Neural cell (in vitro differentiated cells): ENCODE measurements around the gene CPPED1. TPM values are rescaled to one million over a fixed set of nuclear protein-coding genes. Genes with fewer than 3 reads are reported as not detected.

Experiments
- H2AFZ ChIP-seq: fragments of 200-600, 300-800 bp; sonication (generic), shearing (Covaris generic); 2 replicates; pipeline ENCODE4 v1.6.0; 2014; ENCODE audit warnings: low read depth, mild to moderate bottlenecking, antibody characterized with exemption, low read length, moderate library complexity
- H3F3A ChIP-seq: fragments of 200-600 bp; shearing (Covaris generic); 2 replicates; pipeline ENCODE4 v1.6.1; 2016; ENCODE audit warnings: mild to moderate bottlenecking, moderate library complexity, mixed read lengths, antibody characterized with exemption, low read length; ENCODE audit not compliant: insufficient read depth, poor library complexity, severe bottlenecking
- H3K27ac ChIP-seq: fragments of 200-600, 300-800 bp; sonication (generic), shearing (Covaris generic); 2 replicates; pipeline ENCODE4 v1.5.1; 2014; ENCODE audit warnings: mild to moderate bottlenecking, low read length, moderate library complexity
- H3K27me3 ChIP-seq: fragments of 300-800, 200-600 bp; sonication (generic), shearing (Covaris generic); 2 replicates; pipeline ENCODE4 v1.6.0; 2014; ENCODE audit warnings: mild to moderate bottlenecking, low read depth, low read length, moderate library complexity; ENCODE audit not compliant: insufficient read depth
- H3K36me3 ChIP-seq: fragments of 300-800, 200-600 bp; sonication (generic), shearing (Covaris generic); 2 replicates; pipeline ENCODE4 v1.5.1; 2014; ENCODE audit warnings: mild to moderate bottlenecking, antibody characterized with exemption, low read length, moderate library complexity; ENCODE audit not compliant: insufficient read depth
- H3K4me2 ChIP-seq: fragments of 300-800, 200-600 bp; sonication (generic), shearing (Covaris generic); 2 replicates; pipeline ENCODE4 v1.6.0; 2014; ENCODE audit warnings: mild to moderate bottlenecking, low read length
- H3K4me3 ChIP-seq: fragments of 300-800, 200-600 bp; sonication (generic), shearing (Covaris generic); 2 replicates; pipeline ENCODE4 v1.5.1; 2014; ENCODE audit warnings: mild to moderate bottlenecking, low read length, moderate library complexity
- H3K79me2 ChIP-seq: fragments of 200-600 bp; shearing (Covaris generic); replicated peaks from 2 replicates; pipeline ENCODE4 v1.6.0; 2014; ENCODE audit warnings: mild to moderate bottlenecking, low read length, moderate library complexity; ENCODE audit not compliant: insufficient read depth
- H3K9ac ChIP-seq: fragments of 300-800, 200-600 bp; sonication (generic), shearing (Covaris generic); 2 replicates; pipeline ENCODE4 v1.6.1; 2016; ENCODE audit warnings: mild to moderate bottlenecking, low read length, mixed read lengths
- H3K9me2 ChIP-seq: fragments of 200-600 bp; shearing (Covaris generic); 2 replicates; pipeline ENCODE4 v1.6.1; 2016; ENCODE audit warnings: mild to moderate bottlenecking, low read length, mixed read lengths; ENCODE audit not compliant: insufficient read depth
- H3K9me3 ChIP-seq: fragments of 200-600, 300-800 bp; sonication (generic), shearing (Covaris generic); 2 replicates; pipeline ENCODE4 v1.6.1; 2016; ENCODE audit warnings: mild to moderate bottlenecking, mixed run types, low read length, moderate library complexity, mixed read lengths
- H4K20me1 ChIP-seq: fragments of 200-600 bp; shearing (Covaris generic); 2 replicates; pipeline ENCODE4 v1.6.1; 2016; ENCODE audit warnings: mild to moderate bottlenecking, mixed run types; ENCODE audit not compliant: insufficient read depth
- CTCF ChIP-seq: fragments of 450-650 bp; IDR thresholded peaks from 2 replicates; pipeline ENCODE4 v1.5.1; 2014; ENCODE audit warnings: antibody characterized with exemption, mild to moderate bottlenecking, moderate library complexity; ENCODE audit not compliant: poor library complexity, severe bottlenecking
- EP300 ChIP-seq: fragments of 450-650 bp; conservative IDR thresholded peaks from 2 replicates; pipeline ENCODE4 v1.6.1; 2014; ENCODE audit warnings: antibody characterized with exemption, mild to moderate bottlenecking, moderate library complexity; ENCODE audit not compliant: poor library complexity, severe bottlenecking
- EZH2 ChIP-seq: fragments of 200-600, 300-800 bp; shearing (Covaris generic), sonication (generic); IDR thresholded peaks from 2 replicates; pipeline ENCODE4 v1.6.1; 2014; ENCODE audit warnings: antibody characterized with exemption, low read length, borderline replicate concordance, mild to moderate bottlenecking; ENCODE audit not compliant: insufficient read depth, poor library complexity, severe bottlenecking
- MXI1 ChIP-seq: fragments of 450-650 bp; conservative IDR thresholded peaks from 2 replicates; pipeline ENCODE4 v1.6.1; 2014; ENCODE audit warnings: antibody characterized with exemption, mild to moderate bottlenecking; ENCODE audit not compliant: poor library complexity, severe bottlenecking
- POLR2AphosphoS5 ChIP-seq: IDR thresholded peaks from 2 replicates; pipeline ENCODE4 v1.6.1; 2012
- RAD21 ChIP-seq: fragments of 450-650 bp; conservative IDR thresholded peaks from 2 replicates; pipeline ENCODE4 v1.6.1; 2014; ENCODE audit warnings: antibody characterized with exemption, mild to moderate bottlenecking, moderate library complexity
- SMC3 ChIP-seq: fragments of 450-650 bp; conservative IDR thresholded peaks from 2 replicates; pipeline ENCODE4 v1.6.1; 2014; ENCODE audit warnings: antibody characterized with exemption, mild to moderate bottlenecking, moderate library complexity; ENCODE audit not compliant: poor library complexity
- TAF1 ChIP-seq: IDR thresholded peaks from 2 replicates; pipeline ENCODE4 v1.6.1; 2012; ENCODE audit warnings: low read depth
- polyA plus RNA-seq: library from polyadenylated mRNA; depleted of rRNA; stranded (reverse); fragments of >200 nt; gene quantifications from 2 replicates; pipeline ENCODE4 v1.2.3, GENCODE V29; 2014
- TF ChIP-seq, protein P1 (sequence below): IDR thresholded peaks from 2 replicates; pipeline ENCODE4 v1.6.1; 2012; ENCODE audit warnings: borderline replicate concordance

CPPED1 gene
- polyA plus RNA-seq, 1 donor from 2014 or later = 2.5 TPM

DNA sequence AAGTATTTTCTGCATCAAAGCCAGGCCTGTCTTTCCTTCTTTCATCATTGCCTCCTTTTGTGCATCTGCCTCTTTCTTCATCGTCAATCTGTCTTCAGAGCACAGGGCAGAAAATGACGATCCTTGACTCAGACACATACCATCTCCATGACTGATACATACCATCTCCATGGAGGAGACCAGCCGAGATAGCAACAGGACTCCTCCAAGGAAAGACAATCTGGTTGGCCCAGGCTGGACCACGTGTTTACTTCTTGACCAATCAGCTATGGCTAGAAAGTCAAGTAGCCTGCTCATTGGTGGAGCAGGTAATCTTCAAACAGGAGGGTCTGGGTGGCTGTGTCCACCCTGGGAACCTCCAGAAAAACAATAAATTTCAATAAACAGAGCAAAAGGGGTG, 164.6 kb downstream of the CPPED1 start:
- Histone ChIP-seq H3K9me3 (no peaks in the 10 kb centered on the region), H3K79me2 (no peaks in the 10 kb centered on the region), H3K4me2 (no peak overlapping the region), H3K36me3 (no peaks in the 10 kb centered on the region), H3K4me3 (no peak overlapping the region), H3K9ac (no peak overlapping the region), H3K27ac (no peak overlapping the region), H3K9me2 (no peaks in the 10 kb centered on the region), H3F3A (no peaks in the 10 kb centered on the region), H2AFZ (no peak overlapping the region), H3K27me3 (no peaks in the 10 kb centered on the region), H4K20me1 (no peaks in the 10 kb centered on the region)
- no peak for TF ChIP-seq POLR2AphosphoS5
- TF ChIP-seq RAD21 = no peak
- TF ChIP-seq, protein P1, sequence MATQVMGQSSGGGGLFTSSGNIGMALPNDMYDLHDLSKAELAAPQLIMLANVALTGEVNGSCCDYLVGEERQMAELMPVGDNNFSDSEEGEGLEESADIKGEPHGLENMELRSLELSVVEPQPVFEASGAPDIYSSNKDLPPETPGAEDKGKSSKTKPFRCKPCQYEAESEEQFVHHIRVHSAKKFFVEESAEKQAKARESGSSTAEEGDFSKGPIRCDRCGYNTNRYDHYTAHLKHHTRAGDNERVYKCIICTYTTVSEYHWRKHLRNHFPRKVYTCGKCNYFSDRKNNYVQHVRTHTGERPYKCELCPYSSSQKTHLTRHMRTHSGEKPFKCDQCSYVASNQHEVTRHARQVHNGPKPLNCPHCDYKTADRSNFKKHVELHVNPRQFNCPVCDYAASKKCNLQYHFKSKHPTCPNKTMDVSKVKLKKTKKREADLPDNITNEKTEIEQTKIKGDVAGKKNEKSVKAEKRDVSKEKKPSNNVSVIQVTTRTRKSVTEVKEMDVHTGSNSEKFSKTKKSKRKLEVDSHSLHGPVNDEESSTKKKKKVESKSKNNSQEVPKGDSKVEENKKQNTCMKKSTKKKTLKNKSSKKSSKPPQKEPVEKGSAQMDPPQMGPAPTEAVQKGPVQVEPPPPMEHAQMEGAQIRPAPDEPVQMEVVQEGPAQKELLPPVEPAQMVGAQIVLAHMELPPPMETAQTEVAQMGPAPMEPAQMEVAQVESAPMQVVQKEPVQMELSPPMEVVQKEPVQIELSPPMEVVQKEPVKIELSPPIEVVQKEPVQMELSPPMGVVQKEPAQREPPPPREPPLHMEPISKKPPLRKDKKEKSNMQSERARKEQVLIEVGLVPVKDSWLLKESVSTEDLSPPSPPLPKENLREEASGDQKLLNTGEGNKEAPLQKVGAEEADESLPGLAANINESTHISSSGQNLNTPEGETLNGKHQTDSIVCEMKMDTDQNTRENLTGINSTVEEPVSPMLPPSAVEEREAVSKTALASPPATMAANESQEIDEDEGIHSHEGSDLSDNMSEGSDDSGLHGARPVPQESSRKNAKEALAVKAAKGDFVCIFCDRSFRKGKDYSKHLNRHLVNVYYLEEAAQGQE = no peak
- no peak for TF ChIP-seq TAF1
- no peak for TF ChIP-seq CTCF
- no peak for TF ChIP-seq EP300
- no peak for TF ChIP-seq EZH2
- TF ChIP-seq SMC3 = no peak
- no peak for TF ChIP-seq MXI1

DNA sequence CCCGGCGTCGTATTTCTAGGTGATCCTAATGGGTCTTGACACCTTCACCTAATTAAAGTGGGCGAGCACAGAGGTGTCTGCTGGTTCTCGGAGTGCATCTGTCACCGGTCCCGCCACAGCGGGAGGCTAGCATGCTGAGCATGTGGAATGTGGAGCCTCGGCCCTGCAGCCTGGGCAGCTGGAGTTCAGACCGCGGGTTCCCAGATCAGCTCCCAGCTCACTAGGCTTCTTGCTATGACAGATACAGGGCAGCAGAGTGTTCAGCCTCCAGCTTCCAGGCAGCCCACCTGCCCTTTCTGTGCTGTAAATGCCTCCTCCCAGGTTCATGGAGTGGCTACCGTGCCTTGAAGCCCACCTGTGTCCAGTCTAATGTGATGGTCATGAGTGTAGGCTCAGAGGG, 166.7 kb downstream of the CPPED1 start:
- Histone ChIP-seq H4K20me1 (no peaks in the 10 kb centered on the region), H3K4me2 (no peak overlapping the region), H3K36me3 (no peaks in the 10 kb centered on the region), H3K4me3 (no peak overlapping the region), H3K27ac (no peak overlapping the region), H3K9ac (no peak overlapping the region), H3K27me3 (no peaks in the 10 kb centered on the region), H3K79me2 (no peaks in the 10 kb centered on the region), H3K9me2 (no peaks in the 10 kb centered on the region), H2AFZ (no peak overlapping the region), H3F3A (no peaks in the 10 kb centered on the region), H3K9me3 (no peaks in the 10 kb centered on the region)
- TF ChIP-seq RAD21 = no peak
- TF ChIP-seq, protein P1 = no peak
- TF ChIP-seq TAF1 = no peak
- TF ChIP-seq POLR2AphosphoS5 = no peak
- TF ChIP-seq MXI1 = no peak
- TF ChIP-seq CTCF = no peak
- no peak for TF ChIP-seq EZH2
- TF ChIP-seq EP300 = no peak
- no peak for TF ChIP-seq SMC3
